ENCODE results near the gene HSD11B2. TPM values are rescaled to one million over a fixed set of nuclear protein-coding genes. Genes with fewer than 3 reads are reported as not detected.

Gene HSD11B2
- polyA plus RNA-seq, 1 donor from 2014 or later = not detected

DNA sequence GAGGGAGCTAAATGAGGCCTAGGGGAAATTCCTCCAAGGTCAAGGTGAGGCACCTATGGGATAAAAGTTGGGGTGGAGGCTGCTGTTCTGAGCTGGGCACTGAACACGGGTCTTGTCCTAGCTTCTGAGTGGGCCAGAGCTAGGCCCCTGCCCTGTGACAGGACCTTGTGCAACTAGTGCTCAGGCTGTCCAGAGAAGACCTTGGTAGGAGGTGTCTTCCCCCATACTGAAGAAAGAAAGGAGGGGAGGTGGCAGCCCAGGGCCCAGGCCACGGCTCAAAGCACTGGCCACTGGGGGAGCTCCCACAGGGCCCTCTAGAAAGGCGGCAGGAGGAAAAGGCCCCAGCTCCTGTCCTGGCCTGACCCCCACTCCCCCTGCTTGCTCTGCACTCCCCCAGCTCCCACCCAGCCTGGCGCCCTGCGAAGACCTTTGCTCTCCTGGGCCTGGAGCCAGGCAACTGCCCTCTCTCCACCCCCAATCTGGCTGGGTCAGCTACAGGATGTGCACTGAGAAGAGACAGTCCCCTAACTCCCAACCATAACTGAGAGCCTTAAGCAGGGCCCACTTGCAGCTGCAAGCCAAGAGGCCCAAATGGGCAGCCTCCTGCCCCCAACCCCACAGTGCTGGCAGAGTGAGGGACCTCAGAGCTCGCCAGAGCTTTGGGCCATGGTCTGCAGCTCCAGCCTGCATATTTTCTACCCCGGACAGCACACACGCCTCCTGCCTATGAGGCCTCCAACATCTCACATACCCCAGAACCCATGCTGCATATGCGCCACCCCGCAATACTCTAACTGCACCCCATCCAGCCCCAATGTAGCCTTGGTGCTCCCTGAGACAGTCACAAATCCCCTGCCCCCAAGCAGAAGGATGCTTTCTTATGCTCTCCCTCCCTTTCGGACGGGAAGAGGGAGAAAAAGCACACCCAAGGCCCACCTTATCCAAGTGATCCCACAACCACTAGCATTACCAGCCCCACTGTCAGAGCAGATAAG is 15.3 kb downstream of the HSD11B2 start:
- no peaks in the 10 kb centered on the region for H3K9me3 Mint-ChIP-seq
- no peak overlapping the region for H3K4me3 Mint-ChIP-seq
- H3K27me3 Mint-ChIP-seq = no peaks in the 10 kb centered on the region
- H3K36me3 Mint-ChIP-seq = peaks cover 4% of the 10 kb centered on the region
- peak overlapping the region in 1 of 3 donors; percentile 39 for H3K27ac Mint-ChIP-seq
- H3K4me1 Mint-ChIP-seq = peaks cover 0 to 2% (median 0%) of the 10 kb centered on the region in 3 donors

- Mint-ChIP-seq H3K4me1 (peaks cover 0 to 2% (median 0%) of the 10 kb centered on the region in 3 donors), H3K27ac (no peak overlapping the region), H3K4me3 (no peak overlapping the region), H3K36me3 (peaks cover 6% of the 10 kb centered on the region), H3K27me3 (no peaks in the 10 kb centered on the region), H3K9me3 (no peaks in the 10 kb centered on the region)
Observed at GRCh38 chr16:67446968-67447507, 16.1 kb downstream of the HSD11B2 start.

DNA sequence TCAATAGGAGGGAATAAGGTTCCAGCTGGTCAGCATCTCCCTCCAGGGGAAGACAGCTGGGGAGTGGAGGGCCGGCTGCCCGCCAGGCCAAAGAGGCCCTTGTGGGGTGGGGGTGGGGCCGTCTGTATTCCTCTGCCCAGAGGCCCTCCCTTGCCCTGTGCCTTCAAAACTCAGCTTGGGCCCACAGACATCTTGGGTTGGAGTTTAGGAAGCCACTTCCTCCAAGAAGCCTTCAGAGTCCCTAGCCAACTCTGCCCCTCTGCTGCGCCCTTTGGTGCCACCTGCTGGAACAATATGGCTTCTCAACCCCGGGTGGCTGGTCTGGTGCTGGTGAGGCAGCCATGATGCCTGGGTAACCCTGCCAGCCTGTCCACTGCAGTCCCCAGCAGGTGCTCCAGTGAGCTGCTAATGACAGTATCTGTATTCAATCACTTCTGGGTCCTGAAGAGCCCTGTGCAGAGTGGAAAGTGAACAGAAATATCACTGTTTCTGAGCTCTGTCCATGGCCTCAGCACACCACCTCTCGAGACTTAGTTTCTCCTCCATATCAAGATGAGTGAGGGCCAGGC is 16.7 kb downstream of the HSD11B2 start:
- Mint-ChIP-seq H3K36me3 (peaks cover 6% of the 10 kb centered on the region), H3K27me3 (no peaks in the 10 kb centered on the region), H3K9me3 (no peaks in the 10 kb centered on the region), H3K4me3 (no peak overlapping the region), H3K4me1 (peaks cover 0 to 2% (median 0%) of the 10 kb centered on the region in 3 donors), H3K27ac (peak overlapping the region in 1 of 3 donors; percentile 64)

DNA sequence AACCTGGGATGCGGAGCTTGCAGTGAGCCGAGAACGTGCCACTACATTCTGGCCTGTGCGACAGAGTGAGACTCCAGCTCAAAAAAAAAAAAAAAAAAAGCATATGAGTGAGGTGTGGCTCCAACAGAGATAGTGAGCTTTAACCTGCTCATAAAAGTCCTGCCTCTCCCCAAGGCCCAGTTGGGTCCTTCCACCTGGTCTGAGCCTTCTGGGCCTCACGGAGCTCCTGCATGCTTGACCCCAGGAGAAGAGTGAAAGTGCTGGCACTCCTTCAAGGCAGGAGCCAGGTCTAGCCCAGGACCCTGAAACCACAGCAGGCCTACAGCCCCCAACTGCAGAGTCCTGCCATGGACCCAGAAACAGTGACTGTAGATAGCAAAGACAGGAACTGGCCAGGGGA is 17.7 kb downstream of the HSD11B2 start:
- H3K27me3 Mint-ChIP-seq = no peaks in the 10 kb centered on the region
- H3K4me1 Mint-ChIP-seq = peaks cover 0 to 6% (median 1%) of the 10 kb centered on the region in 3 donors
- H3K27ac Mint-ChIP-seq = no peak overlapping the region
- peaks cover 6% of the 10 kb centered on the region for H3K36me3 Mint-ChIP-seq
- no peak overlapping the region for H3K4me3 Mint-ChIP-seq
- H3K9me3 Mint-ChIP-seq = no peaks in the 10 kb centered on the region

- no peak overlapping the region for H3K4me3 Mint-ChIP-seq
- no peak overlapping the region for H3K27ac Mint-ChIP-seq
- H3K36me3 Mint-ChIP-seq = peaks cover 6% of the 10 kb centered on the region
- peaks cover 0 to 9% (median 3%) of the 10 kb centered on the region in 3 donors for H3K4me1 Mint-ChIP-seq
- H3K27me3 Mint-ChIP-seq = no peaks in the 10 kb centered on the region
- H3K9me3 Mint-ChIP-seq = no peaks in the 10 kb centered on the region
Observed at GRCh38 chr16:67449336-67449735, 18.4 kb downstream of the HSD11B2 start.

GRCh38 chr16:67449739-67450138 is 18.8 kb downstream of the HSD11B2 start:
- H3K36me3 Mint-ChIP-seq = peaks cover 6% of the 10 kb centered on the region
- no peak overlapping the region for H3K27ac Mint-ChIP-seq
- H3K27me3 Mint-ChIP-seq = no peaks in the 10 kb centered on the region
- peaks cover 0 to 9% (median 4%) of the 10 kb centered on the region in 3 donors for H3K4me1 Mint-ChIP-seq
- H3K4me3 Mint-ChIP-seq = no peak overlapping the region
- no peaks in the 10 kb centered on the region for H3K9me3 Mint-ChIP-seq

DNA sequence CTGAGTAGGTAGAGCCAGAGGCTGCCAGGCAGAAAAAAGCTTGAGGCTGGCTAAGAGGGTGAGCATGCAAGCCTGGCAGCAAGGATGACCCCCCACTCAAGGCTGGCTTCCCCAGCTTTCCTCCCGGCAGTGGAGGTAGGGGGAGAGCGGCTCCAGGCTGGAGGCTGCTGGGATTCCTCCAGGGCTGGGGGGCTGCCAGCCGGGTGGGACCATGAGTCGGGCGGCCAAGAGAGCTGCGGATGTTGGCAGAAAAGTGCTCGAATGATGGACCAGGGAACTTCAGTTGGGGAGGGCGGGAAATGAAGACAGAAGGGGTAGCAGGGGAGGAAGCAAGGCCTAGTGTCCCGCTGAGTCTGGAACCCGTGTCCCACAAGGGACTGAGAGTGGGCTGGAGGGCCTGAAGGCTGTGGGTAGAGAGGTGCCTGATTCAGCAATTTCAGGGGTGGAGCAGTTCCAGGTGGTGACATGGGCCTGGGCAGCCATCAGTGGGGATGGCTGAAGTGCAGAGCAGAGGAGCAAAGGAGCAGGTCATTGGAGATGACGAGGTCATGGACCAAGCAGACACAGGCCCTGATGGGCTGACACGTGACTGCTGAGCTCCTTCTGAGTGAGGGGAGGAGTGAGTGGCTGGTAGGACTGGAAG is 20.3 kb downstream of the HSD11B2 start:
- H3K36me3 Mint-ChIP-seq = peaks cover 6% of the 10 kb centered on the region
- H3K27ac Mint-ChIP-seq = peak overlapping the region in 1 of 3 donors; percentile 63
- no peaks in the 10 kb centered on the region for H3K9me3 Mint-ChIP-seq
- H3K4me1 Mint-ChIP-seq = peaks cover 0 to 11% (median 6%) of the 10 kb centered on the region in 3 donors
- H3K4me3 Mint-ChIP-seq = peak overlapping the region in 1 of 4 donors; percentile 70
- H3K27me3 Mint-ChIP-seq = no peaks in the 10 kb centered on the region

- H3K9me3 Mint-ChIP-seq = no peaks in the 10 kb centered on the region
- no peak overlapping the region for H3K4me3 Mint-ChIP-seq
- peaks cover 0 to 15% (median 8%) of the 10 kb centered on the region in 3 donors for H3K4me1 Mint-ChIP-seq
- H3K36me3 Mint-ChIP-seq = peaks cover 7% of the 10 kb centered on the region
- H3K27me3 Mint-ChIP-seq = no peaks in the 10 kb centered on the region
- no peak overlapping the region for H3K27ac Mint-ChIP-seq
Observed at GRCh38 chr16:67451704-67452435, 20.9 kb downstream of the HSD11B2 start.

GRCh38 chr16:67454104-67454503 is 23.2 kb downstream of the HSD11B2 start:
- Mint-ChIP-seq H3K27me3 (no peaks in the 10 kb centered on the region), H3K9me3 (no peaks in the 10 kb centered on the region), H3K4me1 (peaks cover 0 to 18% (median 8%) of the 10 kb centered on the region in 3 donors), H3K4me3 (no peak overlapping the region), H3K36me3 (peaks cover 8% of the 10 kb centered on the region), H3K27ac (no peak overlapping the region)

GRCh38 chr16:67454852-67455251 is 23.9 kb downstream of the HSD11B2 start:
- H3K27me3 Mint-ChIP-seq = no peaks in the 10 kb centered on the region
- no peak overlapping the region for H3K27ac Mint-ChIP-seq
- no peak overlapping the region for H3K4me3 Mint-ChIP-seq
- no peaks in the 10 kb centered on the region for H3K9me3 Mint-ChIP-seq
- H3K36me3 Mint-ChIP-seq = peaks cover 5% of the 10 kb centered on the region
- peaks cover 0 to 18% (median 8%) of the 10 kb centered on the region in 3 donors for H3K4me1 Mint-ChIP-seq

GRCh38 chr16:67456391-67457081 is 25.6 kb downstream of the HSD11B2 start:
- H3K36me3 Mint-ChIP-seq = peaks cover 4% of the 10 kb centered on the region
- H3K27me3 Mint-ChIP-seq = no peaks in the 10 kb centered on the region
- peak overlapping the region in 1 of 4 donors; percentile 72 for H3K4me3 Mint-ChIP-seq
- peak overlapping the region in 2 of 3 donors; percentile 20 to 48 for H3K27ac Mint-ChIP-seq
- H3K9me3 Mint-ChIP-seq = no peaks in the 10 kb centered on the region
- peaks cover 6 to 20% (median 10%) of the 10 kb centered on the region in 3 donors for H3K4me1 Mint-ChIP-seq

DNA sequence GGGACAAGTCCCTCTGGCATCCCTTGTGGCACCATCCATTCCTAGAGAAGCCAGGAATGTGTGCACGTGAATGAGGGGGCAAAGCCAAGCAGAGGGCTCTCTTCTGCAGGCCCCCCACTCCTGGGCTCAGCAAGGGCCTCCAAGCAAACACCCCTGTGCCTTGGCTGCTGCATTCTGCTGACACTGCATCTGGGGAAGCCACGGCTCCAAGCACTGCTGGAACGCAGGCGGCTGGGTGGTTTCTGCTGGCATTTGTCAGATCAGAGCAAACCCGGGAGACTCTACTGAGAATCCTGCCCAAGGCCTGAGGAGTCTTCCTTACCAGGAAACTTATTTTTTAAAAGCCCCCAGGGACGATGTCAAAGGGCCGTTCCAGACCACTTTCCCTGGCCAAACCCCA is 26.7 kb downstream of the HSD11B2 start:
- no peak overlapping the region for H3K4me3 Mint-ChIP-seq

DNA sequence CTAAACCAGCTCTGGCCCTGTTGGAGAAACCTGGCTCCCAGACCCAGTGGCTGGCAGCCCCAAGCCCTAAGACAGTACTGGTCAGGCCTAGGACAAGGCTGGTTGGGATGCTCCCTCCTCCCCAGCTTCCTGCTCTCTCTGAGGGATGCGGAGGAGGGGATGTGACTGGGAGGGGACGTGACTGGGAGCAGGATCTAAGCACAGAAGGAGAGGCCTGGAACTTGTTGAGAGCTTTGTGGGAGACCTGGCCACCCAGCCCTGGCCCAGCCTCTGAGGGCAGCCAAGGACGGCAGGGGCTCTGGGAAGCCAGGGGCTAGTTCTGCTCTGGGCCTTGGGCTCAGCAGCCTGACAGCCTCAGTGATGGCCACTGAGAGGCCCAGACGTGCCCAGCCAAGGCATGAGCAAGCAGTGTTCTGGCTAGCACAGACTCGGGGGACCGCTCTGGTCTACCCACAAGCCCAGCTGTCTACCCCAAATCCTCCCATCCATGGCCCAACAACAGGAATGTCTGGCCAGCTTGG is 27.3 kb downstream of the HSD11B2 start:
- Mint-ChIP-seq H3K4me3 (no peak overlapping the region), H3K36me3 (peaks cover 4% of the 10 kb centered on the region), H3K9me3 (no peaks in the 10 kb centered on the region), H3K27me3 (no peaks in the 10 kb centered on the region), H3K4me1 (peaks cover 8 to 20% (median 9%) of the 10 kb centered on the region in 3 donors), H3K27ac (no peak overlapping the region)

More for the DNA sequence above, 26.7 kb downstream of the HSD11B2 start:
- peaks cover 8 to 21% (median 10%) of the 10 kb centered on the region in 3 donors for H3K4me1 Mint-ChIP-seq
- H3K36me3 Mint-ChIP-seq = peaks cover 4% of the 10 kb centered on the region
- no peaks in the 10 kb centered on the region for H3K9me3 Mint-ChIP-seq
- peak overlapping the region in 1 of 3 donors; percentile 48 for H3K27ac Mint-ChIP-seq
- H3K27me3 Mint-ChIP-seq = no peaks in the 10 kb centered on the region

All from IgD-negative memory B cell (primary cell).